AG04449 (cell line): ENCODE results near the gene CEBPE.

Source experiments
- CTCF ChIA-PET: fragments of 350-600 bp; formaldehyde crosslinking; extraction: SDS; loops from one replicate; lab custom pipeline; 2021; ENCODE audit warnings: antibody characterized with exemption; lab: Yijun Ruan, JAX
- POLR2A ChIA-PET: fragments of 400-600, 350-600 bp; formaldehyde crosslinking; extraction: SDS; loops from one replicate; lab custom pipeline; 2020; ENCODE audit warnings: antibody characterized with exemption, inconsistent platforms; lab: Yijun Ruan, JAX
- DNase-seq: peaks from one replicate; pipeline ENCODE4 v3.0.0-alpha.2; 2010; ENCODE audit warnings: low read depth, low spot score
- H3K4me3 ChIP-seq: 2 replicates; pipeline ENCODE4 v1.5.1; 2011; ENCODE audit warnings: low read depth, mild to moderate bottlenecking, control low read depth, low read length
- CTCF ChIP-seq: IDR thresholded peaks from one replicate; pipeline ENCODE4 v1.5.1; 2011; ENCODE audit warnings: mild to moderate bottlenecking, moderate library complexity, low read length, control low read depth, inconsistent platforms; ENCODE audit not compliant: insufficient read depth; ENCODE audit errors: missing control alignments

CEBPE gene

GRCh38 chr14:23147676-23148075, 28.6 kb upstream of the CEBPE start:
- ChIA-PET CTCF (interaction anchor here (3.0 kb wide), 1 partner anchor 39 kb away, joined by 8 read pairs; no protein-coding TSS in a partner anchor), POLR2A (no interaction called here)
- DNase-seq: no peak
- H3K4me3 ChIP-seq: no peak overlapping the region
- no peak for TF ChIP-seq CTCF

- POLR2A ChIA-PET: no interaction called here
- CTCF ChIA-PET: interaction anchor here (0.9 to 2.0 kb wide), 2 partner anchors 26 to 40 kb away, joined by 3 to 8 read pairs; no protein-coding TSS in a partner anchor
- no peak overlapping the region for H3K4me3 ChIP-seq
- no peak for TF ChIP-seq CTCF
- DNase-seq: no peak
Measured at GRCh38 chr14:23146980-23147379, 27.9 kb upstream of the CEBPE start.

GRCh38 chr14:23146351-23146910, 27.4 kb upstream of the CEBPE start:
- POLR2A ChIA-PET: no interaction called here
- no peak for TF ChIP-seq CTCF
- no peak for DNase-seq
- CTCF ChIA-PET: interaction anchor here (0.9 to 2.0 kb wide), 3 partner anchors 22 to 40 kb away, joined by 3 to 8 read pairs (median 3); no protein-coding TSS in a partner anchor
- H3K4me3 ChIP-seq: no peak overlapping the region

GRCh38 chr14:23145794-23146350, 26.8 kb upstream of the CEBPE start:
- no peak for TF ChIP-seq CTCF
- POLR2A ChIA-PET: no interaction called here
- no peak for DNase-seq
- no peak overlapping the region for H3K4me3 ChIP-seq
- CTCF ChIA-PET: interaction anchor here (1.1 to 6.9 kb wide), 5 partner anchors 21 to 44 kb away, joined by 3 to 64 read pairs (median 5); partner anchors contain the start of gene CEBPE

- no peak for DNase-seq
- no peak overlapping the region for H3K4me3 ChIP-seq
- CTCF ChIA-PET: interaction anchor here (1.5 to 6.9 kb wide), 5 partner anchors 11 to 43 kb away, joined by 3 to 64 read pairs (median 5); partner anchors contain the start of gene CEBPE
- no peak for TF ChIP-seq CTCF
- POLR2A ChIA-PET: no interaction called here
Measured at GRCh38 chr14:23143911-23144310, 24.9 kb upstream of the CEBPE start.

- DNase-seq: no peak
- ChIA-PET POLR2A (no interaction called here), CTCF (interaction anchor here (1.0 to 6.9 kb wide), 8 partner anchors 8 to 71 kb away, joined by 3 to 64 read pairs (median 4); partner anchors contain the start of gene CEBPE)
- TF ChIP-seq CTCF: no peak
- H3K4me3 ChIP-seq: no peak overlapping the region
Measured at GRCh38 chr14:23142826-23143225, 23.8 kb upstream of the CEBPE start.
